ENCODE results near the gene NF1. TPM values are rescaled to one million over a fixed set of nuclear protein-coding genes. Genes with fewer than 3 reads are reported as not detected.

The NF1 gene
- total and polyA plus RNA-seq, 2 of the 13 experiments (the other 11 are each of a cell fraction or from before 2014, with no cell fraction given), result 21.5 to 26.5 TPM

DNA sequence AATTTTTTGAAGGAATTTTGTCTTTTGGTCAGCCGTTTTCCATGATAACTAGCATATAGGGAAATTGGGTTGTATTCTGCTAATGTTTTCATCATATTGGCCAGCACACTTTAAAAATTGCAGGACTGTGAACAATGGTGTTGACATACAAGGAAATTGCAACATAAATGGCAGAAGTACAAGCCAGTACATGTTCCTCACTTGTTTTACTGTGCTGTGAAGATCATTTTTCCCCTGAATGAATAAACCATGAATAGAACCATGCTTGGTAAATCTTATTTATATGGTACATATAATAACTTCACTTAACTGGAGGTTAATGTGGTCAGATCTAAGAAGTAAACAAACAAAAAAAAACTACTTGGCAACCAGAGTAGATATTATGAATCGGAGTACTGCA, 179.5 kb downstream of the NF1 start (continued):
- TF ChIP-seq SOX13 (IDR thresholded peaks at IDR 0.05), result no peak
- TF ChIP-seq SOX13 (CRISPR knock-in tag; conservative IDR thresholded peaks at IDR 0.05 in 1 of 2, IDR thresholded peaks at IDR 0.05 in 1 of 2), result peak in 1 of 2 experiments; percentile 75; a peak in 2 of 4 replicates
- TF ChIP-seq MTA3 (CRISPR knock-in tag; IDR thresholded peaks at IDR 0.05), result no peak
- TF ChIP-seq KAT7 (CRISPR knock-in tag; IDR thresholded peaks at IDR 0.05; ENCODE audit: borderline replicate concordance), result no peak
- TF ChIP-seq ZNF644 (CRISPR knock-in tag; IDR thresholded peaks at IDR 0.05; ENCODE audit: low read depth), result peak; percentile 72; the same call in 1 of the 2 replicates
- TF ChIP-seq GABPB1 (CRISPR knock-in tag; IDR thresholded peaks at IDR 0.05), result 0 out of 2 replicates have a peak, but pooled peaks have one; percentile 15
- TF ChIP-seq PTBP1 (IDR thresholded peaks at IDR 0.05; ENCODE audit: low read depth, low read length, poor library complexity, severe bottlenecking), result no peak
- TF ChIP-seq, protein P1, sequence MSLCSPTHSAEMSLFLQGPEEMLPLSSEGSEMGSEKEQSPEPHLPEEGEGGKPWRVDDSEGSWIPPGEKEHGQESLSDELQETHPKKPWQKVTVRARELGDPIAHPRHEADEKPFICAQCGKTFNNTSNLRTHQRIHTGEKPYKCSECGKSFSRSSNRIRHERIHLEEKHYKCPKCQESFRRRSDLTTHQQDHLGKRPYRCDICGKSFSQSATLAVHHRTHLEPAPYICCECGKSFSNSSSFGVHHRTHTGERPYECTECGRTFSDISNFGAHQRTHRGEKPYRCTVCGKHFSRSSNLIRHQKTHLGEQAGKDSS (CRISPR knock-in tag; IDR thresholded peaks at IDR 0.05; ENCODE audit: borderline replicate concordance, low read depth), result no peak
- no peak for TF ChIP-seq PLRG1 (conservative IDR thresholded peaks at IDR 0.05)
- TF ChIP-seq ELF1 (CRISPR knock-in tag; IDR thresholded peaks at IDR 0.05), result no peak
- peak; percentile 87 for TF ChIP-seq CEBPG (CRISPR knock-in tag; IDR thresholded peaks at IDR 0.05)
- TF ChIP-seq, protein P2, sequence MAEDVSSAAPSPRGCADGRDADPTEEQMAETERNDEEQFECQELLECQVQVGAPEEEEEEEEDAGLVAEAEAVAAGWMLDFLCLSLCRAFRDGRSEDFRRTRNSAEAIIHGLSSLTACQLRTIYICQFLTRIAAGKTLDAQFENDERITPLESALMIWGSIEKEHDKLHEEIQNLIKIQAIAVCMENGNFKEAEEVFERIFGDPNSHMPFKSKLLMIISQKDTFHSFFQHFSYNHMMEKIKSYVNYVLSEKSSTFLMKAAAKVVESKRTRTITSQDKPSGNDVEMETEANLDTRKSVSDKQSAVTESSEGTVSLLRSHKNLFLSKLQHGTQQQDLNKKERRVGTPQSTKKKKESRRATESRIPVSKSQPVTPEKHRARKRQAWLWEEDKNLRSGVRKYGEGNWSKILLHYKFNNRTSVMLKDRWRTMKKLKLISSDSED (CRISPR knock-in tag; IDR thresholded peaks at IDR 0.05), result no peak
- TF ChIP-seq CEBPB (IDR thresholded peaks at IDR 0.05; ENCODE audit: borderline replicate concordance, low read depth, low read length), result peak; percentile 93
- TF ChIP-seq ELF3 (CRISPR knock-in tag; IDR thresholded peaks at IDR 0.05), result 0 out of 2 replicates have a peak, but pooled peaks have one; percentile 54
- TF ChIP-seq, protein P3, sequence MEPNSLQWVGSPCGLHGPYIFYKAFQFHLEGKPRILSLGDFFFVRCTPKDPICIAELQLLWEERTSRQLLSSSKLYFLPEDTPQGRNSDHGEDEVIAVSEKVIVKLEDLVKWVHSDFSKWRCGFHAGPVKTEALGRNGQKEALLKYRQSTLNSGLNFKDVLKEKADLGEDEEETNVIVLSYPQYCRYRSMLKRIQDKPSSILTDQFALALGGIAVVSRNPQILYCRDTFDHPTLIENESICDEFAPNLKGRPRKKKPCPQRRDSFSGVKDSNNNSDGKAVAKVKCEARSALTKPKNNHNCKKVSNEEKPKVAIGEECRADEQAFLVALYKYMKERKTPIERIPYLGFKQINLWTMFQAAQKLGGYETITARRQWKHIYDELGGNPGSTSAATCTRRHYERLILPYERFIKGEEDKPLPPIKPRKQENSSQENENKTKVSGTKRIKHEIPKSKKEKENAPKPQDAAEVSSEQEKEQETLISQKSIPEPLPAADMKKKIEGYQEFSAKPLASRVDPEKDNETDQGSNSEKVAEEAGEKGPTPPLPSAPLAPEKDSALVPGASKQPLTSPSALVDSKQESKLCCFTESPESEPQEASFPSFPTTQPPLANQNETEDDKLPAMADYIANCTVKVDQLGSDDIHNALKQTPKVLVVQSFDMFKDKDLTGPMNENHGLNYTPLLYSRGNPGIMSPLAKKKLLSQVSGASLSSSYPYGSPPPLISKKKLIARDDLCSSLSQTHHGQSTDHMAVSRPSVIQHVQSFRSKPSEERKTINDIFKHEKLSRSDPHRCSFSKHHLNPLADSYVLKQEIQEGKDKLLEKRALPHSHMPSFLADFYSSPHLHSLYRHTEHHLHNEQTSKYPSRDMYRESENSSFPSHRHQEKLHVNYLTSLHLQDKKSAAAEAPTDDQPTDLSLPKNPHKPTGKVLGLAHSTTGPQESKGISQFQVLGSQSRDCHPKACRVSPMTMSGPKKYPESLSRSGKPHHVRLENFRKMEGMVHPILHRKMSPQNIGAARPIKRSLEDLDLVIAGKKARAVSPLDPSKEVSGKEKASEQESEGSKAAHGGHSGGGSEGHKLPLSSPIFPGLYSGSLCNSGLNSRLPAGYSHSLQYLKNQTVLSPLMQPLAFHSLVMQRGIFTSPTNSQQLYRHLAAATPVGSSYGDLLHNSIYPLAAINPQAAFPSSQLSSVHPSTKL (CRISPR knock-in tag; IDR thresholded peaks at IDR 0.05), result peak; percentile 59; the same call in 1 of the 2 replicates
- no peak for TF ChIP-seq THAP11 (CRISPR knock-in tag; IDR thresholded peaks at IDR 0.05)
- TF ChIP-seq FOXK1 (CRISPR knock-in tag; IDR thresholded peaks at IDR 0.05; ENCODE audit: borderline replicate concordance, low read depth), result peak; percentile 44; the same call in 1 of the 2 replicates
- TF ChIP-seq, protein P4, sequence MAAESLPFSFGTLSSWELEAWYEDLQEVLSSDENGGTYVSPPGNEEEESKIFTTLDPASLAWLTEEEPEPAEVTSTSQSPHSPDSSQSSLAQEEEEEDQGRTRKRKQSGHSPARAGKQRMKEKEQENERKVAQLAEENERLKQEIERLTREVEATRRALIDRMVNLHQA (CRISPR knock-in tag; IDR thresholded peaks at IDR 0.05), result no peak
- no peak for TF ChIP-seq ZNF12 (CRISPR knock-in tag; IDR thresholded peaks at IDR 0.05)
- TF ChIP-seq TP53 (CRISPR knock-in tag; conservative IDR thresholded peaks at IDR 0.05), result peak; percentile 98
- TF ChIP-seq ATM (IDR thresholded peaks at IDR 0.05; ENCODE audit: borderline replicate concordance), result no peak
- no peak for TF ChIP-seq HMG20B (CRISPR knock-in tag; conservative IDR thresholded peaks at IDR 0.05)
- peak; percentile 78 for TF ChIP-seq SOX5 (CRISPR knock-in tag; IDR thresholded peaks at IDR 0.05; ENCODE audit: borderline replicate concordance)
- TF ChIP-seq FOXA1 (IDR thresholded peaks at IDR 0.05), result no peak
- TF ChIP-seq FOXA1 (CRISPR knock-in tag; IDR thresholded peaks at IDR 0.05), result peak; percentile 86
